ENCODE measurements around the gene FRMD4A.
"Not testable (repeated sequence)": the region's sequence is repeated elsewhere in the genome, so short reads cannot be mapped to it uniquely, and the experiment has no call there.

FRMD4A gene

GRCh38 chr10:14200698-14201544 lies 129.8 kb downstream of the FRMD4A start:
- Histone ChIP-seq H3K27me3 (replicated peaks) (no peaks in the 10 kb centered on the region), H3K4me3 (ENCODE audit: low read depth, low read length) (no peak overlapping the region), H3K36me3 (replicated peaks) (no peaks in the 10 kb centered on the region), H3K27ac (no peak overlapping the region)
- in situ Hi-C loops (cut with HindIII; ENCODE audit: low pct_ligation_motif_present, low sequenced_read_pairs) = no loop called here
- TF ChIP-seq CTCF (IDR thresholded peaks at IDR 0.05; ENCODE audit: low read depth, low read length, missing control alignments) = peak; percentile 64
- DNase-seq = no peak

- in situ Hi-C loops (cut with HindIII; ENCODE audit: low pct_ligation_motif_present, low sequenced_read_pairs); H3K27ac ChIP-seq; H3K36me3 ChIP-seq (replicated peaks); H3K27me3 ChIP-seq (replicated peaks); H3K4me3 ChIP-seq (ENCODE audit: low read depth, low read length); DNase-seq: not testable (repeated sequence)
These were observed 131.6 kb downstream of the FRMD4A start for GRCh38 chr10:14199098-14199497.

- no peaks in the 10 kb centered on the region for H3K27me3 ChIP-seq (replicated peaks)
- no peak overlapping the region for H3K4me3 ChIP-seq (ENCODE audit: low read depth, low read length)
- no peaks in the 10 kb centered on the region for H3K36me3 ChIP-seq (replicated peaks)
- DNase-seq = no peak
- no peak for TF ChIP-seq CTCF (IDR thresholded peaks at IDR 0.05; ENCODE audit: low read depth, low read length, missing control alignments)
- in situ Hi-C loops (cut with HindIII; ENCODE audit: low pct_ligation_motif_present, low sequenced_read_pairs) = no loop called here
- no peak overlapping the region for H3K27ac ChIP-seq
These were observed 132.6 kb downstream of the FRMD4A start for GRCh38 chr10:14198078-14198477.

GRCh38 chr10:14196113-14196512 lies 134.6 kb downstream of the FRMD4A start:
- Histone ChIP-seq H3K27me3 (replicated peaks) (no peaks in the 10 kb centered on the region), H3K36me3 (replicated peaks) (no peaks in the 10 kb centered on the region), H3K4me3 (ENCODE audit: low read depth, low read length) (no peak overlapping the region), H3K27ac (no peak overlapping the region)
- TF ChIP-seq CTCF (IDR thresholded peaks at IDR 0.05; ENCODE audit: low read depth, low read length, missing control alignments) = no peak
- in situ Hi-C loops (cut with HindIII; ENCODE audit: low pct_ligation_motif_present, low sequenced_read_pairs) = no loop called here
- no peak for DNase-seq

- Histone ChIP-seq H3K36me3 (replicated peaks) (no peaks in the 10 kb centered on the region), H3K4me3 (ENCODE audit: low read depth, low read length) (no peak overlapping the region), H3K27me3 (replicated peaks) (no peaks in the 10 kb centered on the region), H3K27ac (no peak overlapping the region)
- TF ChIP-seq CTCF (IDR thresholded peaks at IDR 0.05; ENCODE audit: low read depth, low read length, missing control alignments) = no peak
- in situ Hi-C loops (cut with HindIII; ENCODE audit: low pct_ligation_motif_present, low sequenced_read_pairs) = no loop called here
- no peak for DNase-seq
These were observed 135.3 kb downstream of the FRMD4A start for GRCh38 chr10:14195433-14195832.

- DNase-seq = no peak
- H3K27ac ChIP-seq = no peak overlapping the region
- no peak for TF ChIP-seq CTCF (IDR thresholded peaks at IDR 0.05; ENCODE audit: low read depth, low read length, missing control alignments)
- H3K27me3 ChIP-seq (replicated peaks) = no peaks in the 10 kb centered on the region
- no peak overlapping the region for H3K4me3 ChIP-seq (ENCODE audit: low read depth, low read length)
- in situ Hi-C loops (cut with HindIII; ENCODE audit: low pct_ligation_motif_present, low sequenced_read_pairs) = no loop called here
- H3K36me3 ChIP-seq (replicated peaks) = no peaks in the 10 kb centered on the region
These were observed 138.0 kb downstream of the FRMD4A start for GRCh38 chr10:14192746-14193145.

Data from brain microvascular endothelial cell (primary cell).